Endothelial cell of umbilical vein (primary cell): Measurements from ENCODE around the gene MEF2D. TPM values are rescaled to one million over a fixed set of nuclear protein-coding genes. Genes with fewer than 3 reads are reported as not detected.

Experiments
- BruUV-seq: library from RNA; stranded (reverse); fragments of 400-500 nt; replicated peaks from 2 replicates; lab custom pipeline; 2021; lab: Mats Ljungman, UMichigan
- CTCF ChIA-PET: fragments of 300-600, 350-600 bp; sonication (Branson Sonifier 250); formaldehyde crosslinking; loops from one replicate; lab custom pipeline; 2021; ENCODE audit warnings: antibody characterized with exemption, inconsistent platforms; lab: Charles Lee
- POLR2A ChIA-PET: fragments of 300-600, 350-600 bp; sonication (Branson Sonifier 250); formaldehyde crosslinking; loops from one replicate; lab custom pipeline; 2021; ENCODE audit warnings: antibody characterized with exemption, inconsistent platforms; lab: Charles Lee
- DNase-seq: peaks from one replicate; pipeline ENCODE4 v3.0.0-alpha.2; 2011; ENCODE audit warnings: low read depth, low spot score
- FAIRE-seq: peaks from 2 replicates; lab custom pipeline; 2011; peaks lifted over from hg19 to GRCh38; lab: Jason Lieb, UNC
- H2AFZ ChIP-seq: 2 replicates; pipeline ENCODE4 v1.6.0; 2012; ENCODE audit warnings: low read depth, low read length, control low read depth, inconsistent platforms
- H3K27ac ChIP-seq: 2 replicates; pipeline ENCODE4 v1.5.1; 2011; ENCODE audit warnings: low read depth, mild to moderate bottlenecking, control low read depth, low read length, moderate library complexity; ENCODE audit not compliant: insufficient read depth
- H3K27me3 ChIP-seq, 2 experiments: 2 replicates each; pipeline versions ENCODE4 v1.6.0 to v1.6.1; 2011; ENCODE audit warnings: low read length in 2 of 2, mixed read lengths in 1 of 2; ENCODE audit not compliant: control insufficient read depth in 2 of 2, insufficient read depth in 2 of 2
- H3K36me3 ChIP-seq, 2 experiments: 2 replicates in 1 of 2; 3 replicates in 1 of 2; pipeline ENCODE4 v1.5.1; 2011; ENCODE audit warnings: low read length in 2 of 2, mild to moderate bottlenecking in 1 of 2, moderate library complexity in 1 of 2; ENCODE audit not compliant: control insufficient read depth in 2 of 2, insufficient read depth in 2 of 2; ENCODE audit errors: extremely low read depth in 1 of 2
- H3K4me1 ChIP-seq: 3 replicates; pipeline ENCODE4 v1.5.1; 2011; ENCODE audit warnings: mild to moderate bottlenecking, low read length; ENCODE audit not compliant: control insufficient read depth, insufficient read depth; ENCODE audit errors: extremely low read depth
- H3K4me2 ChIP-seq: 2 replicates; pipeline ENCODE4 v1.6.1; 2011; ENCODE audit warnings: low read length, control low read depth, mixed read lengths; ENCODE audit not compliant: insufficient read depth
- H3K4me3 ChIP-seq, 3 experiments: fragments of 200-600 bp in 1 of 3; sonication (generic), shearing (Covaris generic) in 1 of 3; replicated peaks in 1 of 3; 2 replicates each; pipeline ENCODE4 v1.5.1; 2011 to 2016; ENCODE audit warnings: control low read depth in 3 of 3, low read length in 3 of 3, mild to moderate bottlenecking in 2 of 3, inconsistent platforms in 1 of 3, low read depth in 1 of 3, moderate library complexity in 1 of 3; ENCODE audit not compliant: insufficient read depth in 1 of 3
- H3K79me2 ChIP-seq: 2 replicates; pipeline ENCODE4 v1.6.0; 2012; ENCODE audit warnings: low read length, inconsistent platforms; ENCODE audit not compliant: control insufficient read depth, insufficient read depth
- H3K9ac ChIP-seq: replicated peaks from 2 replicates; pipeline ENCODE3; 2011; ENCODE audit warnings: low read length, control low read depth; ENCODE audit not compliant: insufficient read depth; ENCODE audit errors: extremely low read depth
- H3K9me1 ChIP-seq: replicated peaks from 3 replicates; pipeline ENCODE4 v1.6.0; 2011; ENCODE audit warnings: mild to moderate bottlenecking, low read length; ENCODE audit not compliant: control insufficient read depth, insufficient read depth; ENCODE audit errors: extremely low read depth
- H3K9me3 ChIP-seq: replicated peaks from 2 replicates; pipeline ENCODE4 v1.5.1; 2012; ENCODE audit warnings: low read length, inconsistent platforms; ENCODE audit not compliant: control insufficient read depth, insufficient read depth
- H4K20me1 ChIP-seq: replicated peaks from 2 replicates; pipeline ENCODE3; 2011; ENCODE audit warnings: mild to moderate bottlenecking, low read length; ENCODE audit not compliant: control insufficient read depth, insufficient read depth; ENCODE audit errors: extremely low read depth
- CTCF ChIP-seq, 2 donors: IDR thresholded peaks; 1 replicate in 1 of 2; 2 replicates in 1 of 2; pipeline ENCODE4 v1.5.1; 2011; ENCODE audit warnings: low read length in 2 of 2, mild to moderate bottlenecking in 2 of 2, moderate library complexity in 2 of 2, control low read depth in 1 of 2, inconsistent platforms in 1 of 2, low read depth in 1 of 2; ENCODE audit not compliant: insufficient read depth in 1 of 2; ENCODE audit errors: extremely low read depth in 1 of 2
- EZH2 ChIP-seq: IDR thresholded peaks from 2 replicates; pipeline ENCODE4 v1.6.1; 2012; ENCODE audit warnings: borderline replicate concordance, low read depth, mild to moderate bottlenecking, moderate library complexity, low read length, inconsistent platforms; ENCODE audit not compliant: severe bottlenecking
- GATA2 ChIP-seq: IDR thresholded peaks from 2 replicates; pipeline ENCODE4 v1.7.0; 2011; ENCODE audit warnings: low read depth, mild to moderate bottlenecking, moderate library complexity, mixed read lengths, low read length; ENCODE audit not compliant: insufficient read length, insufficient read depth
- JUN ChIP-seq: IDR thresholded peaks from 2 replicates; pipeline ENCODE4 v1.6.1; 2011; ENCODE audit warnings: borderline replicate concordance, low read depth; ENCODE audit not compliant: insufficient read length, insufficient read depth
- MAX ChIP-seq: IDR thresholded peaks from 2 replicates; pipeline ENCODE4 v1.6.1; 2011; ENCODE audit not compliant: insufficient read depth, insufficient read length
- POLR2A ChIP-seq: IDR thresholded peaks from 2 replicates; pipeline ENCODE4 v1.6.1; 2012; ENCODE audit warnings: low read depth, mild to moderate bottlenecking, control low read depth, low read length
- POLR2AphosphoS5 ChIP-seq: IDR thresholded peaks from 2 replicates; pipeline ENCODE4 v1.6.1; 2012; ENCODE audit warnings: low read depth, mild to moderate bottlenecking, control low read depth, low read length, moderate library complexity; ENCODE audit not compliant: insufficient read depth
- dilution Hi-C: fragments of 300-500 bp; cut with MboI; formaldehyde crosslinking; loops from one replicate; pipeline ENCODE4 v1.15.0; 2019; ENCODE audit warnings: low sequenced_read_pairs; ENCODE audit not compliant: extremely low pct_ligation_motif_present
- intact Hi-C: fragments of 100-400 bp; cut with micrococcal nuclease; formaldehyde crosslinking; loops from one replicate; pipeline ENCODE4 v1.10.0; 2022
- polyA plus RNA-seq, 4 experiments: library from polyadenylated mRNA; depleted of rRNA in 3 of 4; stranded (reverse) in 3 of 4; unstranded in 1 of 4; fragments of >200 nt; gene quantifications; 2 replicates each; pipeline versions ENCODE4 v1.2.1 to v1.2.3, GENCODE V29; 2011 to 2012; ENCODE audit warnings: missing spikeins in 1 of 4
- total RNA-seq: library from RNA; stranded (reverse); gene quantifications from 2 replicates; pipeline ENCODE4 v1.2.3, GENCODE V29; 2021

The MEF2D gene
- total and polyA plus RNA-seq, 2 donors (not counting 3 experiments of a cell fraction or from before 2014, with no cell fraction given), result 45.4 to 52.2 TPM

GRCh38 chr1:156544592-156545102 is 44.1 kb upstream of the MEF2D start:
- Histone ChIP-seq H3K9me3 (no peaks in the 10 kb centered on the region), H3K9me1 (no peaks in the 10 kb centered on the region), H4K20me1 (no peaks in the 10 kb centered on the region), H2AFZ (no peak overlapping the region), H3K9ac (no peak overlapping the region), H3K4me3 (no peak overlapping the region), H3K4me1 (no peaks in the 10 kb centered on the region), H3K79me2 (no peaks in the 10 kb centered on the region), H3K27ac (no peak overlapping the region), H3K4me2 (no peak overlapping the region), H3K36me3 (peaks cover 8 to 11% of the 10 kb centered on the region in 2 experiments), H3K27me3 (no peaks in the 10 kb centered on the region)
- no TSS peak for BruUV-seq
- TF ChIP-seq JUN (no peak), MAX (no peak), POLR2A (no peak), EZH2 (no peak), POLR2AphosphoS5 (no peak), GATA2 (no peak), CTCF (IDR thresholded peaks at IDR 0.05; ENCODE audit: extremely low read depth in 1 of 2, insufficient read depth in 1 of 2, low read depth in 1 of 2, low read length in 2 of 2) (no peak)
- DNase-seq, result no peak
- dilution Hi-C loops (no loop called here), intact Hi-C loops (no loop called here)
- CTCF ChIA-PET, result no interaction called here
- POLR2A ChIA-PET, result no interaction called here
- FAIRE-seq, result no peak
